GM12875 (cell line): Measurements from ENCODE around the gene FREM1.

Experiments used
- H3K4me3 ChIP-seq: one replicate; pipeline ENCODE4 v1.5.1; 2011; ENCODE audit warnings: low read depth, low read length, control low read depth
- CTCF ChIP-seq: IDR thresholded peaks from 2 replicates; pipeline ENCODE4 v1.5.1; 2011; ENCODE audit warnings: low read depth, mild to moderate bottlenecking, control low read depth, inconsistent platforms, low read length, moderate library complexity, borderline replicate concordance; ENCODE audit not compliant: insufficient read depth

The FREM1 gene

GRCh38 chr9:14893280-14893679 is 16.9 kb downstream of the FREM1 start:
- H3K4me3 ChIP-seq: no peak overlapping the region
- TF ChIP-seq CTCF: no peak

GRCh38 chr9:14891332-14891731 is 18.9 kb downstream of the FREM1 start:
- TF ChIP-seq CTCF: no peak
- H3K4me3 ChIP-seq: no peak overlapping the region

- TF ChIP-seq CTCF: no peak
- H3K4me3 ChIP-seq: no peak overlapping the region
Observed at GRCh38 chr9:14889451-14889850, 20.8 kb downstream of the FREM1 start.

- no peak overlapping the region for H3K4me3 ChIP-seq
- no peak for TF ChIP-seq CTCF
Observed at GRCh38 chr9:14888875-14889274, 21.4 kb downstream of the FREM1 start.

GRCh38 chr9:14888272-14888671 is 22.0 kb downstream of the FREM1 start:
- H3K4me3 ChIP-seq: no peak overlapping the region
- no peak for TF ChIP-seq CTCF

GRCh38 chr9:14887149-14887548 is 23.1 kb downstream of the FREM1 start:
- no peak for TF ChIP-seq CTCF
- H3K4me3 ChIP-seq: no peak overlapping the region

- H3K4me3 ChIP-seq: no peak overlapping the region
- no peak for TF ChIP-seq CTCF
Observed at GRCh38 chr9:14883310-14883944, 26.8 kb downstream of the FREM1 start.
